Right cardiac atrium (tissue), 5 donors: ENCODE results near the gene MYO15A. TPM values are rescaled to one million over a fixed set of nuclear protein-coding genes. Genes with fewer than 3 reads are reported as not detected.

Experiments used
- ATAC-seq, 2 donors: fragments of 200-7000 bp; cut with Tn5 transposase; one replicate each; pipeline versions ENCODE4 v1.8.0 to v1.9.1; 2020; ENCODE audit warnings: moderate library complexity in 2 of 2, mild to moderate bottlenecking in 1 of 2
- DNase-seq, 3 donors: peaks; one replicate each; pipeline ENCODE4 v3.0.0-alpha.2; 2020
- H3K27ac ChIP-seq: one replicate; pipeline ENCODE4 v1.5.1; 2013; ENCODE audit warnings: mild to moderate bottlenecking, low read length, control low read depth, moderate library complexity
- H3K27me3 ChIP-seq: one replicate; pipeline ENCODE4 v1.6.1; 2013; ENCODE audit not compliant: control insufficient read depth, insufficient read depth
- H3K4me1 ChIP-seq: one replicate; pipeline ENCODE4 v1.6.1; 2013; ENCODE audit warnings: low read length; ENCODE audit not compliant: control insufficient read depth, insufficient read depth
- H3K4me3 ChIP-seq: one replicate; pipeline ENCODE4 v1.5.1; 2013; ENCODE audit warnings: low read length, control low read depth
- H3K9me3 ChIP-seq: one replicate; pipeline ENCODE4 v1.6.1; 2013; ENCODE audit warnings: low read length; ENCODE audit not compliant: control insufficient read depth
- WGBS: extraction: QIAGEN DNeasy Blood & Tissue Kit; methylation state at CpG from one replicate; pipeline ENCODE4 v1.1.7; 2013; 5-methylcytosine and 5-hydroxymethylcytosine counted together
- intact Hi-C, 4 donors: fragments of 100-400 bp; cut with DNase I; formaldehyde crosslinking; loops; one replicate each; pipeline versions ENCODE4 v1.11.0 to v1.14.0; 2022 to 2023
- polyA plus RNA-seq: library from polyadenylated mRNA; stranded (reverse); fragments of 200-250 nt; gene quantifications from one replicate; pipeline ENCODE4 v1.2.3, GENCODE V29; 2013
- total RNA-seq, 4 donors: library from RNA; stranded (reverse); fragmentation: NEBNext Ultra II Directional; extraction: Animal tissue kit (Norgen Biotek cat#: 25700); gene quantifications; one replicate each; pipeline ENCODE4 v1.2.1, GENCODE V29; 2021
- donor health status: healthy with polysubstance abuse.
- donor health status: DM: no; HTN: yes; CAD: no.
- donor health status: DM: no; HTN: no; CAD: no.
- donor health status: DM: no; HTN: yes; CAD: no; lungs with severe emphysema.
- donor health status: DM: yes; HTN: yes; CAD: no.

MYO15A gene
- total and polyA plus RNA-seq, 5 donors, result 0.34 to 0.67 (median 0.59) TPM

DNA sequence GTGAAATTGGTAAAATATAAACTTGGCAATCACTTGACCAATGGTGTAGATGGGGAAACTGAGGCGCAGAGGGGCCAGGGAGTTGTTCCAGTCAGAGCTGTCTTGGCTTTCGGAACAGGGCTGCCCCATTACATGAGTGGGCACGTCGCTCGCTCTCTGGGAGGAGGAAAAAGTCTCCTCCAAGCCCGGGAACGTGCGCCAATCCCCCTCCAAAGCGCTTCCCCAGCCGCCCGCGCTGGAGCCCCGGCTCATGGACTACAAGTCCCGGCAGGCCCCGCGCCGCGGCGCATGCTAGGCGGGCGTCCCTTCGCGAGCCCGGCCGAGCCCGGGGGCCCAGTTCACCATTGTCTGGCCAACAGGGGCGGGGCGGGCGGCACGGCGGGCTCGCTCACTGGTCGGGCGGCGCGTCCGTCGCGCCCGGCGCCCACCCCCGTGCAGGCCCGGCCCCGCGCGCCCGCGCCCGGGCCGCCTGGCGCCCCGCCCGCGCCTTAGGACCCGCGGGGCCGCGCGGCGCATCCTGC is 116.6 kb downstream of the MYO15A start, which contains the start of gene LLGL1:
LLGL1 (plus strand) TSS at position 515 of the 521 bp plus-strand sequence. CDS start 48 bp downstream, outside the sequence.
- H3K27me3 ChIP-seq, result no peaks in the 10 kb centered on the region
- H3K4me1 ChIP-seq, result no peaks in the 10 kb centered on the region
- no peaks in the 10 kb centered on the region for H3K9me3 ChIP-seq
- WGBS, result under 1% methylated on average over 60 of the region's 60 CpGs
- ATAC-seq, result peak; percentile 96 to 97
- intact Hi-C loops, result no loop called here
- DNase-seq, result peak; percentile 98 to 100 (median 99)
- H3K27ac ChIP-seq, result peak within 1 kb of the TSS; percentile 62
- H3K4me3 ChIP-seq, result peak within 1 kb of the TSS; percentile 98

GRCh38 chr17:18225642-18226283 is 117.2 kb downstream of the MYO15A start:
- Histone ChIP-seq H3K9me3 (no peaks in the 10 kb centered on the region), H3K27ac (no peak overlapping the region), H3K4me1 (no peaks in the 10 kb centered on the region), H3K27me3 (no peaks in the 10 kb centered on the region), H3K4me3 (peak overlapping the region; percentile 98)
- intact Hi-C loops, result no loop called here
- DNase-seq (no peak), ATAC-seq (peak in 1 of 2 donors; percentile 3)
- WGBS, result under 1% methylated on average over 56 of the region's 57 CpGs

GRCh38 chr17:18226284-18226945 is 117.9 kb downstream of the MYO15A start:
- Histone ChIP-seq H3K27ac (no peak overlapping the region), H3K9me3 (no peaks in the 10 kb centered on the region), H3K4me3 (peak overlapping the region; percentile 98), H3K27me3 (no peaks in the 10 kb centered on the region), H3K4me1 (no peaks in the 10 kb centered on the region)
- intact Hi-C loops, result no loop called here
- DNase-seq (no peak), ATAC-seq (no peak)
- 22% methylated on average over 16 of the region's 16 CpGs for WGBS

GRCh38 chr17:18227635-18228034 is 119.1 kb downstream of the MYO15A start:
- no peak for DNase-seq

DNA sequence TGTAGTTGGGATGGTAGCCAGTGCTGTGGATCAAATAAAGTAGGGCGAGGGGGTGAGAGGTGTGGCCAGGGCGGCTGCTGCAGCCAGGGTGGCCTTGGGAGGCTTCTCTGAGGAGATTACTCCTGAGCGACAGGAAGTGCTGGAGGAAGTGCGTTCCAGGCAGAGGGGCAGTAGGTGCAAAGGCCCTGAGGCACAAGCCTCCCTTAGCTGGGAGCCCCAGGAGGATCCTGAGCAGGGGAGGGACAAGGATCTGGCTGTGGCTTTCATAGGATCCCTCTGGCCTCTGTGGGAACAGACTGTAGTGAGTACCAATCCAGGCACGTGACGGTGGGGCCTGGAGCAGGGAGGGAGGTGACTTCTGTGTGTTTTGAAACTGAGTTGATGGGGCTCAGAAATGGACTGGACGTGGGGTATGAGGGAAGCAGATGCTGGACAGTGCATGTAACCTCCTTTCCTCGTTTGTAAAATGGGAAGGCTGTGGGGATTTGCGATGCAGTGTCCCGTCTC is 119.7 kb downstream of the MYO15A start:
- no peaks in the 10 kb centered on the region for H3K27me3 ChIP-seq
- WGBS, result 87% methylated on average over 10 of the region's 10 CpGs
- H3K9me3 ChIP-seq, result no peaks in the 10 kb centered on the region
- no peaks in the 10 kb centered on the region for H3K4me1 ChIP-seq
- DNase-seq (peak in 1 of 3 donors; percentile 38), ATAC-seq (no peak)
- no peak overlapping the region for H3K4me3 ChIP-seq
- H3K27ac ChIP-seq, result no peak overlapping the region
- intact Hi-C loops, result no loop called here

More at GRCh38 chr17:18227635-18228034, 119.1 kb downstream of the MYO15A start:
- Histone ChIP-seq H3K27me3 (no peaks in the 10 kb centered on the region), H3K4me1 (no peaks in the 10 kb centered on the region), H3K27ac (no peak overlapping the region), H3K4me3 (no peak overlapping the region), H3K9me3 (no peaks in the 10 kb centered on the region)
- 98% methylated on average over 5 of the region's 5 CpGs for WGBS
- intact Hi-C loops, result no loop called here
- no peak for ATAC-seq

DNA sequence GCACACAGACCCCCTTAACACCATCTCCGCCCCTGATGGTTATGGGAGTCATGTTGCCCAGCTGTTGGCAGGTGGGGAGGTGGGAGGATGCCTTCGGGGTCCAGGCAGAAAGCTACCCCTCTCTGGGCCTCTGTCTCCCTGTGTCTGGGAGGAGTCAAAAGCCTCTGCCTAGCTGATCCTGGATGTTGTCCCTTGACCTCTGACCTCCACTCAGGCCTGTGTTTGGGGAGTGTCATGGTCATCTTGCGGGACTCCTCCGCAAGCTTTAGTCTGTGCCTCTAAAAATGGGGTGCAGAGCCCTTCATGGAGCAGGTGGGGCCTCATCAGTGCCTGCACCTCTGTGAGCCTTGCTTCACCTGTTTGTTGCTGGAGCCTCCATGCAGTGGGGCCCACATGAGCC is 120.7 kb downstream of the MYO15A start:
- Histone ChIP-seq H3K27ac (no peak overlapping the region), H3K4me1 (no peaks in the 10 kb centered on the region), H3K9me3 (no peaks in the 10 kb centered on the region), H3K27me3 (no peaks in the 10 kb centered on the region), H3K4me3 (no peak overlapping the region)
- no peak for DNase-seq
- no peak for ATAC-seq
- WGBS, result 89% methylated on average over 4 of the region's 4 CpGs
- intact Hi-C loops, result no loop called here

Other genes starting within 250 kb of the MYO15A start
- 100 to 1,000 TPM; 196 to 248 (median 227) TPM for gene TOM1L2, start 136.4 kb upstream of the MYO15A start, total RNA-seq
- 176 TPM for gene TOM1L2, start 136.4 kb upstream of the MYO15A start, polyA plus RNA-seq
- gene DRC3, start 135.9 kb upstream of the MYO15A start, total RNA-seq, result 1 to 10 TPM; 1.4 to 3.2 (median 2.3) TPM
- gene DRC3, start 135.9 kb upstream of the MYO15A start, polyA plus RNA-seq, result 1.5 TPM
- 10 to 100 TPM; 22.0 to 31.6 (median 29.3) TPM for gene ATPAF2, start 69.6 kb upstream of the MYO15A start, total RNA-seq
- 33.6 TPM for gene ATPAF2, start 69.6 kb upstream of the MYO15A start, polyA plus RNA-seq
- gene GID4, start 69.3 kb upstream of the MYO15A start, total RNA-seq, result 10 to 100 TPM; 13.8 to 20.7 (median 15.5) TPM
- gene GID4, start 69.3 kb upstream of the MYO15A start, polyA plus RNA-seq, result 8.1 TPM
- 10 to 100 TPM; 20.1 to 22.3 (median 21.5) TPM for gene DRG2, start 20.8 kb upstream of the MYO15A start, total RNA-seq
- gene DRG2, start 20.8 kb upstream of the MYO15A start, polyA plus RNA-seq, result 22.1 TPM
- gene ALKBH5, start 75.1 kb downstream of the MYO15A start, total RNA-seq, result 100 to 1,000 TPM; 180 to 195 (median 185) TPM
- gene ALKBH5, start 75.1 kb downstream of the MYO15A start, polyA plus RNA-seq, result 112 TPM
- gene LLGL1, start 116.9 kb downstream of the MYO15A start, total RNA-seq, result 10 to 100 TPM; 11.2 to 13.9 (median 12.6) TPM
- gene LLGL1, start 116.9 kb downstream of the MYO15A start, polyA plus RNA-seq, result 8.6 TPM
- 100 to 1,000 TPM; 176 to 217 (median 194) TPM for gene FLII, start 150.0 kb downstream of the MYO15A start, total RNA-seq
- gene FLII, start 150.0 kb downstream of the MYO15A start, polyA plus RNA-seq, result 166 TPM
- 10 to 100 TPM; 17.6 to 20.7 (median 19.6) TPM for gene MIEF2, start 151.9 kb downstream of the MYO15A start, total RNA-seq
- gene MIEF2, start 151.9 kb downstream of the MYO15A start, polyA plus RNA-seq, result 13.1 TPM
- 10 to 100 TPM; 10.6 to 14.9 (median 12.7) TPM for gene TOP3A, start 206.2 kb downstream of the MYO15A start, total RNA-seq
- gene TOP3A, start 206.2 kb downstream of the MYO15A start, polyA plus RNA-seq, result 8.9 TPM
- 10 to 100 TPM; 10.7 to 13.3 (median 11.7) TPM for gene SMCR8, start 206.5 kb downstream of the MYO15A start, total RNA-seq
- gene SMCR8, start 206.5 kb downstream of the MYO15A start, polyA plus RNA-seq, result 5.3 TPM